Gastrocnemius medialis (tissue), 4 donors: ENCODE measurements around the gene KIAA0040. TPM values are rescaled to one million over a fixed set of nuclear protein-coding genes. Genes with fewer than 3 reads are reported as not detected.

Source experiments
- ATAC-seq, 2 donors: fragments of 150-250 bp; one replicate each; pipeline ENCODE4 v1.9.1; 2016
- DNase-seq, 2 donors: peaks; one replicate each; pipeline ENCODE4 v3.0.0-alpha.2; 2019
- H3K27ac ChIP-seq, 4 donors: fragments of 200-600 bp; sonication (generic); 1 replicate in 1 of 4; 2 replicates in 3 of 4; pipeline ENCODE4 v1.5.1; 2016 to 2018; ENCODE audit warnings: mild to moderate bottlenecking in 2 of 4, moderate library complexity in 1 of 4
- H3K27me3 ChIP-seq, 3 donors: fragments of 200-600 bp; sonication (generic) in 2 of 3; 1 replicate in 1 of 3; 2 replicates in 2 of 3; pipeline versions ENCODE4 v1.5.1 to v1.6.0; 2016 to 2019; ENCODE audit warnings: mild to moderate bottlenecking in 1 of 3, moderate library complexity in 1 of 3
- H3K36me3 ChIP-seq, 2 donors: fragments of 200-600 bp; sonication (generic) in 1 of 2; one replicate each; pipeline ENCODE4 v1.5.1; 2017 to 2018
- H3K4me1 ChIP-seq, 2 donors: fragments of 200-600 bp; sonication (generic) in 1 of 2; one replicate each; pipeline ENCODE4 v1.5.1; 2016 to 2017; ENCODE audit warnings: mild to moderate bottlenecking in 2 of 2
- H3K4me3 ChIP-seq, 4 donors: fragments of 200-600 bp; sonication (generic) in 3 of 4; 1 replicate in 1 of 4; 2 replicates in 3 of 4; pipeline ENCODE4 v1.5.1; 2016 to 2019; ENCODE audit warnings: mild to moderate bottlenecking in 2 of 4
- H3K9me3 ChIP-seq, 3 donors: fragments of 200-600 bp; sonication (generic) in 2 of 3; 1 replicate in 1 of 3; 2 replicates in 2 of 3; pipeline ENCODE4 v1.5.1; 2016 to 2019
- CTCF ChIP-seq, 5 experiments: fragments of 450-650 bp in 3 of 5; fragments of 200-600 bp in 2 of 5; sonication (generic) in 2 of 5; IDR thresholded peaks in 4 of 5; conservative IDR thresholded peaks in 1 of 5; 1 replicate in 4 of 5; 2 replicates in 1 of 5; pipeline ENCODE4 v1.5.1; 2016 to 2019; ENCODE audit warnings: antibody characterized with exemption in 5 of 5, mild to moderate bottlenecking in 3 of 5, moderate library complexity in 3 of 5
- POLR2A ChIP-seq, 2 donors: fragments of 450-650 bp; IDR thresholded peaks; one replicate each; pipeline ENCODE4 v1.6.1; 2017; ENCODE audit warnings: antibody characterized with exemption in 2 of 2, mild to moderate bottlenecking in 2 of 2, moderate library complexity in 2 of 2
- in situ Hi-C, 4 donors: fragments of 200-750 bp; cut with MboI; loops; one replicate each; pipeline versions ENCODE4 v1.15.0 to v1.8.0; 2017; ENCODE audit warnings: low sequenced_read_pairs in 4 of 4
- intact Hi-C: fragments of 100-400 bp; cut with DNase I; formaldehyde crosslinking; loops from one replicate; pipeline ENCODE4 v1.15.1; 2023; ENCODE audit warnings: low total_unique reads
- total RNA-seq, 4 donors: library from RNA; depleted of rRNA; stranded (reverse); fragments of >200 nt; gene quantifications; one replicate each; pipeline versions ENCODE4 v1.1.0 to v1.2.3, GENCODE V29; 2016

Gene KIAA0040
- total RNA-seq, 4 donors from 2014 or later, result 17.5 to 33.1 (median 19.5) TPM

- no peaks in the 10 kb centered on the region for H3K9me3 ChIP-seq
- no peaks in the 10 kb centered on the region for H3K27me3 ChIP-seq
- ATAC-seq, result no peak
- H3K27ac ChIP-seq, result no peak overlapping the region
- no peak overlapping the region for H3K4me3 ChIP-seq
- peaks cover 6% of the 10 kb centered on the region in 2 donors for H3K4me1 ChIP-seq
- in situ Hi-C loops (loop anchor here in 2 of 4 donors (5.0 to 25.0 kb wide), 2 partner anchors 175 to 740 kb away; no protein-coding TSS in a partner anchor), intact Hi-C loops (loop anchor here (10.0 kb wide), 1 partner anchor 373 kb away; no protein-coding TSS in a partner anchor)
- no peak for DNase-seq
- H3K36me3 ChIP-seq, result no peaks in the 10 kb centered on the region
- TF ChIP-seq POLR2A (IDR thresholded peaks at IDR 0.05) (no peak), CTCF (IDR thresholded peaks at IDR 0.05 in 4 of 5, conservative IDR thresholded peaks at IDR 0.05 in 1 of 5) (no peak)
Observed at GRCh38 chr1:175147569-175147968, 45.0 kb downstream of the KIAA0040 start.

GRCh38 chr1:175146529-175147213 lies 45.9 kb downstream of the KIAA0040 start:
- in situ Hi-C loops, result loop anchor here in 2 of 4 donors (5.0 to 25.0 kb wide), 2 partner anchors 176 to 741 kb away; no protein-coding TSS in a partner anchor

GRCh38 chr1:175145899-175146528 lies 46.6 kb downstream of the KIAA0040 start:
- H3K27ac ChIP-seq, result no peak overlapping the region
- intact Hi-C loops, result loop anchor here (1.0 to 10.0 kb wide), 2 partner anchors 117 to 371 kb away; no protein-coding TSS in a partner anchor
- H3K4me1 ChIP-seq, result peaks cover 0 to 6% of the 10 kb centered on the region in 2 donors
- ATAC-seq (no peak), DNase-seq (no peak)
- no peaks in the 10 kb centered on the region for H3K27me3 ChIP-seq
- H3K36me3 ChIP-seq, result no peaks in the 10 kb centered on the region
- TF ChIP-seq POLR2A (IDR thresholded peaks at IDR 0.05) (no peak), CTCF (IDR thresholded peaks at IDR 0.05 in 4 of 5, conservative IDR thresholded peaks at IDR 0.05 in 1 of 5) (no peak)
- no peak overlapping the region for H3K4me3 ChIP-seq
- in situ Hi-C loops, result loop anchor here in 2 of 4 donors (5.0 to 25.0 kb wide), 2 partner anchors 176 to 741 kb away; no protein-coding TSS in a partner anchor
- H3K9me3 ChIP-seq, result no peaks in the 10 kb centered on the region

More at GRCh38 chr1:175146529-175147213, 45.9 kb downstream of the KIAA0040 start:
- Histone ChIP-seq H3K36me3 (no peaks in the 10 kb centered on the region), H3K27me3 (no peaks in the 10 kb centered on the region), H3K9me3 (no peaks in the 10 kb centered on the region), H3K4me1 (peaks cover 0 to 6% of the 10 kb centered on the region in 2 donors), H3K4me3 (no peak overlapping the region), H3K27ac (no peak overlapping the region)
- peak; percentile 56 to 66 for ATAC-seq
- intact Hi-C loops, result loop anchor here (1.0 to 10.0 kb wide), 2 partner anchors 117 to 372 kb away; no protein-coding TSS in a partner anchor
- DNase-seq, result peak; percentile 19 to 41
- TF ChIP-seq CTCF (IDR thresholded peaks at IDR 0.05 in 4 of 5, conservative IDR thresholded peaks at IDR 0.05 in 1 of 5) (peak; percentile 43 to 80 (median 62)), POLR2A (IDR thresholded peaks at IDR 0.05) (no peak)

GRCh38 chr1:175138579-175138978 lies 54.0 kb downstream of the KIAA0040 start:
- no peak overlapping the region for H3K27ac ChIP-seq
- no peak for ATAC-seq
- in situ Hi-C loops, result loop anchor here in 1 of 4 donors (25.0 kb wide), 1 partner anchor 749 kb away; no protein-coding TSS in a partner anchor

More at GRCh38 chr1:175138579-175138978, 54.0 kb downstream of the KIAA0040 start:
- TF ChIP-seq CTCF (IDR thresholded peaks at IDR 0.05 in 4 of 5, conservative IDR thresholded peaks at IDR 0.05 in 1 of 5) (no peak), POLR2A (IDR thresholded peaks at IDR 0.05) (no peak)
- H3K4me1 ChIP-seq, result no peaks in the 10 kb centered on the region
- no peaks in the 10 kb centered on the region for H3K36me3 ChIP-seq
- H3K4me3 ChIP-seq, result no peak overlapping the region
- no peaks in the 10 kb centered on the region for H3K9me3 ChIP-seq
- intact Hi-C loops, result no loop called here
- no peaks in the 10 kb centered on the region for H3K27me3 ChIP-seq
- no peak for DNase-seq
